OCI-LY7 (cell line): ENCODE results near the gene TPST1. TPM values are rescaled to one million over a fixed set of nuclear protein-coding genes. Genes with fewer than 3 reads are reported as not detected.

Source experiments
- BruUV-seq: library from RNA; stranded (reverse); fragments of 400-500 nt; replicated peaks from 2 replicates; lab custom pipeline; 2021; lab: Mats Ljungman, UMichigan
- CTCF ChIA-PET: fragments of 300-600 bp; sonication (Branson Sonifier 250); formaldehyde crosslinking; loops from one replicate; lab custom pipeline; 2022; ENCODE audit warnings: antibody characterized with exemption; ENCODE audit not compliant: unreplicated experiment; lab: Charles Lee
- POLR2A ChIA-PET: fragments of 300-600 bp; sonication (Branson Sonifier 250); formaldehyde crosslinking; loops from one replicate; lab custom pipeline; 2022; ENCODE audit warnings: antibody characterized with exemption; lab: Charles Lee
- DNase-seq: peaks from one replicate; pipeline ENCODE4 v3.0.0-alpha.2; 2015; ENCODE audit warnings: low spot score
- H2AFZ ChIP-seq: fragments of 200-600 bp; sonication (generic), shearing (Covaris generic); 2 replicates; pipeline ENCODE4 v1.6.1; 2014; ENCODE audit warnings: mild to moderate bottlenecking, antibody characterized with exemption, low read length, moderate library complexity
- H3K27ac ChIP-seq: fragments of 200-600 bp; sonication (generic); 2 replicates; pipeline ENCODE4 v1.5.1; 2014; ENCODE audit warnings: mixed run types, low read depth, mild to moderate bottlenecking, moderate library complexity, low read length, inconsistent platforms; ENCODE audit not compliant: poor library complexity, severe bottlenecking
- H3K36me3 ChIP-seq: fragments of 200-600 bp; sonication (generic); 2 replicates; pipeline ENCODE4 v1.6.1; 2014; ENCODE audit warnings: mild to moderate bottlenecking, antibody characterized with exemption, low read length, moderate library complexity, mixed read lengths; ENCODE audit not compliant: insufficient read depth
- H3K4me1 ChIP-seq: fragments of 200-600 bp; sonication (generic); 2 replicates; pipeline ENCODE4 v1.5.1; 2014; ENCODE audit warnings: mild to moderate bottlenecking, low read length; ENCODE audit not compliant: insufficient read depth, poor library complexity, severe bottlenecking
- H3K4me2 ChIP-seq: fragments of 200-600 bp; sonication (generic); 2 replicates; pipeline ENCODE4 v1.6.1; 2014; ENCODE audit warnings: mild to moderate bottlenecking, low read length
- H3K4me3 ChIP-seq: fragments of 200-600 bp; sonication (generic); 2 replicates; pipeline ENCODE4 v1.5.1; 2014; ENCODE audit warnings: mild to moderate bottlenecking, low read depth, low read length; ENCODE audit not compliant: poor library complexity, severe bottlenecking
- H3K79me2 ChIP-seq: fragments of 200-600 bp; sonication (generic); 2 replicates; pipeline ENCODE4 v1.6.1; 2016; ENCODE audit warnings: low read depth, mild to moderate bottlenecking, low read length, moderate library complexity, mixed read lengths; ENCODE audit not compliant: insufficient read depth
- H3K9me2 ChIP-seq: fragments of 200-600 bp; sonication (generic); 2 replicates; pipeline ENCODE4 v1.6.1; 2016; ENCODE audit warnings: mild to moderate bottlenecking, low read length, mixed read lengths; ENCODE audit not compliant: insufficient read depth
- H3K9me3 ChIP-seq: fragments of 200-600 bp; sonication (generic); 2 replicates; pipeline ENCODE4 v1.6.1; 2014; ENCODE audit warnings: mild to moderate bottlenecking, mixed run types, low read length, mixed read lengths
- H4K20me1 ChIP-seq: fragments of 200-600 bp; sonication (generic); 2 replicates; pipeline ENCODE4 v1.6.1; 2014; ENCODE audit warnings: mild to moderate bottlenecking, antibody characterized with exemption, low read length, moderate library complexity, mixed read lengths; ENCODE audit not compliant: insufficient read depth
- CTCF ChIP-seq: fragments of 200-600 bp; sonication (generic); conservative IDR thresholded peaks from 2 replicates; pipeline ENCODE4 v1.5.1; 2014; ENCODE audit warnings: mild to moderate bottlenecking, antibody characterized with exemption, low read length, moderate library complexity, mixed read lengths
- EZH2phosphoT487 ChIP-seq: fragments of 200-600 bp; sonication (generic); IDR thresholded peaks from 2 replicates; pipeline ENCODE4 v1.6.1; 2018; ENCODE audit warnings: low read depth, borderline replicate concordance, mild to moderate bottlenecking, mixed run types, antibody characterized with exemption, low read length, moderate library complexity, mixed read lengths
- intact Hi-C: fragments of 100-400 bp; cut with micrococcal nuclease; formaldehyde crosslinking; loops from one replicate; pipeline ENCODE4 v1.10.0; 2022; ENCODE audit not compliant: unreplicated experiment
- total RNA-seq, 2 experiments: library from RNA; depleted of rRNA in 1 of 2; stranded (reverse); fragments of >200 nt in 1 of 2; shearing (Covaris generic) in 1 of 2; gene quantifications; 2 replicates each; pipeline ENCODE4 v1.2.3, GENCODE V29; 2014 to 2022

Gene TPST1
- total RNA-seq, 2 experiments from 2014 or later: 3.5 to 6.6 TPM

- intact Hi-C loops: no loop called here
- Histone ChIP-seq H3K27ac (no peak overlapping the region), H3K4me2 (no peak overlapping the region), H3K36me3 (no peaks in the 10 kb centered on the region), H3K79me2 (no peaks in the 10 kb centered on the region), H3K4me1 (no peaks in the 10 kb centered on the region), H3K9me2 (no peaks in the 10 kb centered on the region), H3K4me3 (no peak overlapping the region), H4K20me1 (no peaks in the 10 kb centered on the region), H3K9me3 (no peaks in the 10 kb centered on the region), H2AFZ (no peak overlapping the region)
- TF ChIP-seq EZH2phosphoT487 (no peak), CTCF (no peak)
- CTCF ChIA-PET: no interaction called here
- DNase-seq: no peak
- BruUV-seq: no TSS peak
- POLR2A ChIA-PET: interaction anchor here (0.7 kb wide), 1 partner anchor 106 kb away, joined by 3 read pairs; no protein-coding TSS in a partner anchor
These were observed 16.5 kb upstream of the TPST1 start for GRCh38 chr7:66188645-66189044.

- TF ChIP-seq EZH2phosphoT487: no peak
- TF ChIP-seq CTCF: no peak
These were observed 15.2 kb upstream of the TPST1 start for GRCh38 chr7:66189695-66190503.

GRCh38 chr7:66190504-66190857 lies 14.7 kb upstream of the TPST1 start:
- Histone ChIP-seq H3K4me1 (no peaks in the 10 kb centered on the region), H3K36me3 (no peaks in the 10 kb centered on the region), H3K4me2 (no peak overlapping the region), H3K9me3 (no peaks in the 10 kb centered on the region), H3K4me3 (no peak overlapping the region), H2AFZ (no peak overlapping the region), H4K20me1 (no peaks in the 10 kb centered on the region), H3K27ac (no peak overlapping the region), H3K9me2 (no peaks in the 10 kb centered on the region), H3K79me2 (no peaks in the 10 kb centered on the region)
- intact Hi-C loops: no loop called here
- POLR2A ChIA-PET: interaction anchor here (0.8 kb wide), 1 partner anchor 12 kb away, joined by 3 read pairs; no protein-coding TSS in a partner anchor
- BruUV-seq: no TSS peak
- no peak for DNase-seq
- CTCF ChIA-PET: no interaction called here
- TF ChIP-seq CTCF (no peak), EZH2phosphoT487 (no peak)

More at GRCh38 chr7:66189695-66190503, 15.2 kb upstream of the TPST1 start:
- POLR2A ChIA-PET: interaction anchor here (0.8 kb wide), 1 partner anchor 12 kb away, joined by 3 read pairs; no protein-coding TSS in a partner anchor
- H3K27ac ChIP-seq: no peak overlapping the region
- no peaks in the 10 kb centered on the region for H3K9me2 ChIP-seq
- no peak overlapping the region for H2AFZ ChIP-seq
- H3K4me2 ChIP-seq: no peak overlapping the region
- intact Hi-C loops: no loop called here
- DNase-seq: no peak
- CTCF ChIA-PET: no interaction called here
- no peaks in the 10 kb centered on the region for H4K20me1 ChIP-seq
- no peak overlapping the region for H3K4me3 ChIP-seq
- no TSS peak for BruUV-seq
- H3K4me1 ChIP-seq: no peaks in the 10 kb centered on the region
- no peaks in the 10 kb centered on the region for H3K79me2 ChIP-seq
- no peaks in the 10 kb centered on the region for H3K36me3 ChIP-seq
- no peaks in the 10 kb centered on the region for H3K9me3 ChIP-seq
